NCI-H526 (cell line): ENCODE results near the gene TSPAN17.

Experiments
- DNase-seq, 2 experiments: peaks; one replicate each; lab custom pipeline; 2025; lab: John Stamatoyannopoulos, UW

The TSPAN17 gene

DNA sequence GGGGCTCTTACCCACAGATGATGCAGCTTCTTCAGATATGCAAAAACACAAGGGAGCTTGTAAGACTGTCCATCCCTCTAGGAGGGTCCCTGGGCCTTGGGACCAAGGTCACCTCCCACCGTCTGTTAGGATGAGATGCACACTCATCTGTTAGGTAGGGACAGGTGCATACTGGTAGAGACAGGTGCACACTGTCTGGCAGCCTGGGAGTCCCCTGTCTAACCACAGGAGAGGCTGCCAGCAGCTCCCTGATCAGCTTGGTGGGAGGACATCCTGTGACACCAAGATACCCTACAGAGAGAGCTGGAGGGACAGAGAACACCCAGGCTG, 13.2 kb downstream of the TSPAN17 start:
- DNase-seq, result no peak

DNA sequence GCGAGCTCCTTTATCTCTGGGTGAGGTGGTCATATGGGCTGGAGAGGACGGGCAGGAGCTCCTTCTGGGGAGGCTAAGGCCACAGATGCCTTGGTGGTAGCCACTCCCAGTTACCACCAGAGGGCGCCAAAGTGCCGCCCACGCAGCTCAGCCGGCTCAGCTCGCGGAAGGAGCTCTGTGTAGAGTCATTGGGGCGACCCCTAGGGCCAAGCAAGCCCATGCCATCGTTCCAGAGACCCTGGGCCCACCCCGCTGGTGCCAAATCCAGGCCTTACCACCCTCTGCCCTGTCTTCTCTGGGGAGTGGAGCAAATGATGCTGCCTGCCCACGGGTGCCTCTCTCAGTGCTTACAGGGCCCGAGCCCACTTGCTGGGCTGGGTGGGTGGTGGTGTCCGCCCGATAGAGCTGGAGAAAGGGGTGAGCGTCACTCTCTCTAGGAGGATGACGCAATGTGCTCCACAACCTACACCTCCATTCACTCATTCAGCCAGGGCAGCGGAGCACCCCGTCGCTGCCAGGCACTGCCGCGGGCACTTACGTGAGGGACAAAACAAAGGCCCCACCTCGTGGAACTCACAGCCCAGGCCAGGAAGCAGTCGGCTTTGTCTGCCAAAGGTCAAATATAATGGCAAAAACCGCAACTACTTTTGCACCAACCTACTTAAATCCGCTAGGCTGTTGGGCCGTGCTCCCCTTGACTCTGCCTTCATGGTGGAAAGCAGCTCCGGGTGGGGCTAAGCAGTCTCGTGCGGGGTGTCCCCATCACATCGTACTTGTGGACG, 13.8 kb downstream of the TSPAN17 start:
- peak; percentile 48 to 76 for DNase-seq

DNA sequence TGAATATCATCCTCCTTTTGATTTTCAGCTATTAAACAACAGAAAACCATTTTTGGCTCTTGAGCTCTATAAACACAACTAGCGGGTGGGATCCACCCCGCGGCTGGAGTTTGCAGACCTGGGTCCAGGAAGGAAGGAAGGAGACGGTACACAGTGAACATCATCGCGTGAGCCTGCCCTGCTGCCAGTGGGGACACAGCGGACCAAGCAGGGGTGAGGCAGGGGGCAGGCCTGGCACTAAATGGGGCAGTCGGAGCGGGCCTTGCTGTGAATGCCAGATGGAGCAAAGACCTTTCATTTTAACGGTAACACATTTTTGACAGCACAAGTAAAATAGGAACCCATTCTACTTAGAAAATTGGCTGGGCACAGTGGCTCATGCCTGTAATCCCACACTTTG, 14.4 kb downstream of the TSPAN17 start:
- DNase-seq, result no peak

DNA sequence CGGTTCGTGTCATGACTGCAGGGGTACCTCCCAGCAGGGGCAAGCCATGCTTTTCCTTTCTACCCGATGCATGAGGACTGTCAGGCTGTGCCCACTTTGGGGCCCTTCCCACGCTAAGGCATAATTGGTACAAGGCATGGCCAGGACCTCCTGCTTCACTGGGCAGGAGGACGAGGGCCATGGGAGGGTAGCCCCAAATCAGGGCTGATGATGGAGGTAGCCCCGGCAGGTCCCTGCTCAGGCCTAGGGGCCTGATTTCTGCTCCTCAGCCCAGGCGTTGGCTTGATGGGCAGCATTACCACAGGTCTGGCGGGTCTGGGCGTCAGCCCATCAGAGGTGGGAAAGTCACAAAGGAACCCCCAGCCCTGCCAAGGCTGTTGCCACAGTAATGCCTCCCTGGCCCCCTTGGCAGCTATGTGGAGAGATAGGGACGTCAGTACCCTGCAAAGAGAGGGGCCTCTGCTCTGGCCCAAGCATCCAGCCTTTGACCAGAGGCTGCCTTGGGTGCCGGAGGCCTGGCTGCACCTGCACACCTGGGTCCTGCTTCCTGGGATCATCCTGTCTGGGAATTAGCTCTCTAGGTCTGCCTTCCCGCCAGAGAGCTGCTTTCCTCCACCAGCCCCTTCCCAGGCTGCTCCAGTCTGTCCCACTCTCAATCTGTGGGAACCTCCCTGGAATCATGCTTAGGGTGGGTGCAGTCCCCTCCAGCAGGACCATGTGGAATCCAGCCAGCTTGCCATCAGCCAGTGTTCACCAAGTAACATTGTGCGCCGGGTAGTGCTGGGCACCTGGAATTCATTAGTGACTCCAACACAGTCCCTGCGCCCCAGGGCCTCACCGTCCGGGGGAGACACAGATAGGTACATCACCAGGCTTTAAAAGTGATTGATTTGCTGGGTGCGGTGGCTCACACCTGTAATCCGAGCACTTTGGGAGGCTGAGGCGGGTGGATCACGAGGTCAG, 15.4 kb downstream of the TSPAN17 start:
- no peak for DNase-seq

DNA sequence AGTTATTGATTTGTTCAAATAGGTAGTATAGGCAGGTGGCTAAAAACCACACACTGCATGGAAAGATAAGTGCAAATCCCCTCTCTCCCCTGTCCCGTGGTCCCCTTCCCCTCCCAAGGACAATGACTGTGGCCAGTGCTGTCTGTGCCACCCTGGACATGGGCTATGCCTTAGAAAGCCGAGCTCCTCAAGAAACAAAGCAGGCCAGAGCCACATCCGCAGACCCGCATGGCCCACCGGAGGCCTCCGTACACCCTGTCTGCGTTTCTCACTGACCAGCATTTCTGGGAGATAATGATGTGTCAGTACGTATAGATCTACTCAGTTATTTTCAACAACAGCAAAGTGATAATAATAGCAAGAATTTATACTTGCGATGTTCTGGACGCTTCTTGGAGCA, 16.3 kb downstream of the TSPAN17 start:
- no peak for DNase-seq

DNA sequence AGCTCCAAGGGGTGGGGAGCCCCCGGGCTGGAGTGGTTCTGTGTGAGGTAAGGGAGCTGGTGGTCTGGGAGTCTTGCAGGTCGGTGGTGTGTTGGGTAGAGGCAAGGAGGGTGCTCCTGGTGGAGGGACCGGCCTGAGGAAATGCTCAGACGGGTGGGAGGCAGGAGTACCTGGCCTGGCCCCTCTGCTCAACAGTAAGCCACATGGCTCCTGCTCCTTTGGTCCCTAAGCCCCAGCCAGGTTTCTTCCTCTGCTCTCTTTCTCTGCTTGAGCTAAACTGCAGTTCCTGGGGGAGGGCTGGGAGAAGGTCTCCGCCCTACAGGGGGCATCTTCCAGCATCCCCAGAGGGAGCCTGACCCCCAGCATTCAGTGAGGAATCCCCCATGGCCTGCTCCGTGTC, 17.2 kb downstream of the TSPAN17 start:
- DNase-seq, result no peak

DNA sequence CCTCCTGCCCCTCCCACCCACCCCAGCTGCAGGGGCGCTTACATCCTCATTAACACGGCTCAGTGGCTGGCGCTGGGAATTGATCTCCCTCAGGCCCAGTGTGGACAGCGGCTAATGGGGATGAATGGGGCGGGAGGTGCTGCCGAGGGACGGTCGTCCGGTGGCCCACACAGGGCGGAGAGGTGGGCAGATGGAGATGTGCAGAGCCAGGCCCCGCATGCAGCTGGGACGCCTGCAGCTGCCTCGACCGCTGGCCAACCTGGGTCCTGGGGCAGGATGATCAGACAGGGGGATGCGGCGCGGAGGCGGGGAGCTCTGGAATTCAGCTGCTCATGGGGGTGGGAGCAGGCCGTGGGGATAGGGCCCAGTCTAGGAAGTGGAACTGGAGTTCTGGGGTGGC, 17.6 kb downstream of the TSPAN17 start:
- DNase-seq, result no peak

DNA sequence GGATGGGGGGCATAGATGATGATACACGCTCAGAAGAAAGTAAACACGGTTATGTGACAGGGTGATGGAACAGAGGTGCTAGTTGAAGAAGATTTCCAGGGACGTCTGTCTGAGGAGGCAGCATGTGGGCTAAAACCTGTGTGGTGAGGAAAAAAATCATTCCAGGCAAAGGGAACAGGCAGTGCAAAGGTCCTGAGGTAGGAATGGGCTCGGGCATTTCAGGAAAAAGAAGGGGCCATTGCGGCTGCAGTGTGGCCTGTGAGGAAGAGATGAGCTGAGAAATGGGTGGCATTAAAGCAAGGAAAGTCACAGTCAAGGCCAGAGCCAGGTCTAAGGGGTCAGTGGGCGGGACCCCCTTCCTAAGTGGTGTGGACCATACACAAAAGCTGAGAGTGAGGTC, 18.2 kb downstream of the TSPAN17 start:
- no peak for DNase-seq

DNA sequence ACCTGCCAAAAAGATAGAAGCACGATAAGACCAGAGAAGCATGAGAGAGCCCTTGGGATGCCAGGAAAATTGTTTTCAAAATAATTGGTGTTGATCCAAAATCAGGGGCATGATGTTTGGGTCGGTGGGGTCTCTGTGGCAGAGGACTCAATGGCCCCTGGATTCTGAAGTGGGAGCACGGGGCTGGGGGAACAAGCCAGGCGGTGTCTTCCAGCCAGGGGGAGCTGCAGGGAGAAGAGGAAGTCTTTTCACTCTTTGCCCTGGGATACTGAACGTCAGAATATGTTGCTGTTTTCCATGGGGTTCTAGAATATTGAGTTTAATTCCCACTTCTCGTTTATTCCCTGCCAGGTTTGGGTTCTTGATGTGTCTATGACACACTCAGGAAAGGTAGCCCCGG, 20.4 kb downstream of the TSPAN17 start:
- no peak for DNase-seq

DNA sequence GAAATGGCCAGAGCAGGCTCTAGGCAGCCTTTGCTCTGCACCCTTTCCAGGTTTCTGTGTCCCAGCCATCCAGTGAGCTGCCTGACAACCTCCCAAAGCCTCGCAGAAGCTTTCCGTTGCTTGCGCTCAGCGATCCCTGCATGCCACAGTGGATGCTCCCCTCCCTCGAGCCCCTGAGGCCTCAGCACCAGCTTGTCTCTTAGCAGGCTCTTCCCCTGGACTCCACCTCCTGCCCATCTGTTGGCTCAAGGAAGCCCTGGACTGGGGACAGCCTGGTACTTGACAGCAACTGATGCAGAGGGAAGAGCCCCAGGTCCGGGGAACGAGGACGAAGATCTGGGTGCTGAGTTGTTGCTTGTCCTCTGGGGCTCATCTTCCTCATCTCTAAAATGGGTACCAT, 23.2 kb downstream of the TSPAN17 start:
- no peak for DNase-seq

DNA sequence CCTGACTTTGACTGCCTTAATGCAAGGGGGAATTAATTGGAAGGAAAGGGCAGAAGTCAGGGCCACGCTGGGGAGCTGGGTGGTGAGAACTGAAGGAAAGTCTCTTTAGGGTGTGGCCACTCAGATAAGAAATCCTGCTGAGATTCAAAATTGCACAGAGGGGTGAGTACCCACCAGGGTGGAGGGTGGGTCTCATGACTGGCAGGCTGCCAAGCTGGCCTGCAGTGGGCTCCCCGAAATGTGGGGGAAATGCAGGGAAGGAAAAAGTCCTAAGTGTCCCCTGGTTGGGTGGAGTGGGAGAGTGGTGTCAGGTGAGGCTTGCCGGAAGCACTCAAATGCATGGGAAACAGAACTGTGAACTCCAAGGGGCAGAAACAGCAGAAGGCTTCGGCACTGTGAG, 24.1 kb downstream of the TSPAN17 start:
- DNase-seq, result no peak

DNA sequence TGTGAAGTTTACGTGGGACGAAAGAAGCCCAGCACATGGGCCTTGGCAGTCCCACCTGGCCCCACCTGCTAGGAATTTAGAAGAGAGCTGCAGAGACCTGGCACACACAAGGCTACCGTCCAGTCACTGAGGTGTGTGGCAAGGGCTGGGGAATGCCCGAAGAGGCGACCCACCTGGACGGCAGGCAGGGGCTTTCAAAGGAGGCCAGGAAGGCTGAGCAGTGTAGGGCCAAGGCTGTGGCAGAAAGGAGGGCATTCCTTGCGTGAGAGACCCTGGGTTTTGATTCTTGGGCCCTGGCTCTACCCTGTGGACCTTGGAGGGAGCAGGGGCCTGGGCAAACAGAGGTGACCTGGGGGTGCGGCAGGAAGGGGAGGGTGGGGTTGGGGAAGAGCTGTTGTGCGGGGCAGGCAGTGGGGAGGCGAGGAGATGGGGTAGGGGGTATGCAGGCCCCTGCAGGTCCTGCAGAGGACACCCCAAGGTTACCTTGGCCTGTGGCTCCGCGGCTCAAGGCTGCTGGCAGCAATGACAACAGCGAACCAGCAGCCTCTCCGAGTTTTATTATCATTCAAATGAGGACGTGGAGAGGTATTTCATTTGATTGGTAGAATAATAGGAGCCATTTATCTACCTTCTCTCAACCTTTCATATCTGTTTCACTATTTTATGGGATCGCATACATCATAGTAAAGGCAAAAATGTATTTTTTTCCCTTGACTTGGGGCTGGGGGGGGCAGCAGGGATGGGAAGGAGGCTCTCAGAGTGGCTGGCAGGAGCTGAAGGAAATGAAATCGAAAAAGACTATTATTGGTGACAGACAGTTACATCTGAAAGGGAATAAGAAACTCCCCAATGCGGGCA, 24.8 kb downstream of the TSPAN17 start:
- peak in 1 of 2 experiments; percentile 26 for DNase-seq

DNA sequence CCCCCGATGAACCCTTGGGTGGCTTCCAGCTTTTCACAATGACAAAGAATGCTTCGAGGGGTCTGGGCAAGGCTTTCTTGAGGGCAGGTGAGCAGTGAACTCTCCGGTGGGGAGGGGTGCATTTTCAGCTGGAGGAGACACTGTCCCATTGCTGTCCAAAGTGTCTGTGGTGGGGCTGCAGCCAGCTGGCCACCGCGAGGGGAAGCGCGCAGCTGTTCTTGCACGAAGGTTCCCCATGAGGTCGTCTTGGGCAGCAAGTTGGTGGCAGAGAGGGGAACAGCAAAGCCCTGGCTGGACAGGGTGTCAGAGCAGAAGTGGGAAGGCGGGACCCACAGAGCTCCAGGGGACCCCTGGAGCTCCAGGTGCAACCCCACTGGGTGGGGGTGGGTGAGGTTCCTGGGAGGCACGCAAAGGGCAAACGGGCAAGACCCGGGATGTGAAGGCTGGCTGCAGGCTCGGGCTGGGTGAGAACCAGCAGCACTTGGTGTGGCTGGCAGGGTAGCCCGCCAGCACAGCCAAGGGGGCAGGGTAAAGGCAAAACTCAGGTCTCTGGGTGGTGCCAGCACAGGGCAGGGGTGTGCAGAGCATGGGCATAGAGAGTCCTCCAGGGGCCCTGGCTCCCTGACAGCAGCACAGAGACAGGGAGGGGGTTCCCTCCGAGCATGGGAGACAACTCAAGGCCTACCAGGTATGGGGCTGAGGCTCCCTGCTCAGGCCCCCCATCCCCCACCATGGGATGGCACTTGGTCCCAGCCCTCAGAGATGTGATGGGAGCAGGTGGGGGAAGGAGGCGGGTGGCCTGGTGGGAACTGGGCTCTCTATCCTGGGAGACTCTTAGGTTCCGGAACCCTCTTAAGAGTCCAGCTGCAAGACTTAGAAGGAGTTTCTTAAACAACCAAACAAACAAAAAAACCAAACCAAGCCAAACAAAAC, 26.6 kb downstream of the TSPAN17 start:
- no peak for DNase-seq

DNA sequence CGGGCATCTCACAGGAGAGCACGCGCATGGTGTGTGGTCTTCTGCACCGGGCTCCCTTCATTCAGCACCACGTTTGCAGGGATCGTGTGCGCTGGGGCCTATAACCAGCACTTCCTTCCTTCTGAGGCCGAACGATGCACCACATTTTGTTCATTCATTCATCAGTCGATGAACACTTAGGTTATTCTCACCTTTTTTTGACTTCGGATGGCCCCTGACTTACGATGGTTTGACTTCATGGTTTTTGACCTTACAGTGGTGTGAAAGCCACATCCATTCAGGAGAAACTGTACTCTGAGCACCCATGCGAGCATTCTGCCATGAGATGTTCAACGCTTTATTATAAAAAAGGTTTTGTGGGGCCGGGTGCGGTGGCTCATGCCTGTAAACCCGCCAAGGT, 27.5 kb downstream of the TSPAN17 start:
- DNase-seq, result no peak

DNA sequence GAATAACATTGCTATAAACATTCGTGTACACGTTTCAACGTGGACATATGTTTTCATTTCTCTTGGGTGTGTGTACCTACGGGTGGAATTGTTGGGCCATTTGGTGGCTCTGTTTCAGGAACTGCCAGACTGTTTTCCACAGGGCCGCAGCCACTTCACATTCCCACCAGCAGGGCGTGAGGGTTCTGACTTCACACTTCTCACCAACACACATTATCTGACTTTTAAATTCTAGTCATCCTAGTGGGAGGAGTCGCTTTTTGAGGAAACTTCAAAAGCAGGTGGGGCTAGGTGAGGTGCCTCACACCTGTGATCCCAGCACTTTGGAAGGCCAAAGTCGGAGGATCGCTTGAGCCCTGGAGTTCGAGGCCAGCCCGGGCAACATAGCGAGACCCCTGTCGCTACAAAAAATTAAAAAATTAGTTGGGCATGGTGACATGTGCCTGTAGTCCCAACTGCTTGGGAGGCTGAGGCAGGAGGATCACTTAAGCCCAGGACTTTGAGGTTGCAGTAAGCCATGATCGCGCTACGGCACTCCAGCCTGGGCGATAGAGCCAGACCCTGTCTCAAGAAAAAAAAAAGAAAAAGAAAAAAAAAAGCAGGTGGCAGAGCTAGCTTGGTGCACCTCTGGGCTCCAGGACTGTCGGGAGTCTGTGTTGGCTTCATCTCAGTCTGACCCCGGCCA, 28.5 kb downstream of the TSPAN17 start:
- peak in 1 of 2 experiments; percentile 14 for DNase-seq

DNA sequence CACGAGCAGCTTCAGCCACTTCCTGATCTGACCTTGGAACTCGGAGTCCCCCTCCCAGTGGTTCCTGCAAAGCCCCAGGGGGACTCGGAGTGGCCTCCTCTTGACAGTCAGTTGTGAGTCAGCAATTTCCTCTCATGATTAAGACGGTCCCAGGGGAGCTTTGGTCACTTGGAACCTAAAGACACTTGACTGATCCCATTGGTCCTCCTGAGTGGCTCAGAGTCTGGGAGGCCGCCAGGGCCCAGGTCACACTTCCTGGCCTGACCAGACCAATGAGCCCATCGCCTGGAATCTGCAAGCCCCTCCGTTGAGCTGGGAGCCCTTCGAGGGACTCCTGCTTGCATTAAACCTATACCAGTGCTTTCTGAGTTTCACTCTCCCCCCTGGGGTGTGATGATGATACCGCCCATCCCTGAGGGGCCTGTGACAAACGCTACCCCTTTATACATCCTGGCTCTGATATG, 29.1 kb downstream of the TSPAN17 start:
- no peak for DNase-seq

DNA sequence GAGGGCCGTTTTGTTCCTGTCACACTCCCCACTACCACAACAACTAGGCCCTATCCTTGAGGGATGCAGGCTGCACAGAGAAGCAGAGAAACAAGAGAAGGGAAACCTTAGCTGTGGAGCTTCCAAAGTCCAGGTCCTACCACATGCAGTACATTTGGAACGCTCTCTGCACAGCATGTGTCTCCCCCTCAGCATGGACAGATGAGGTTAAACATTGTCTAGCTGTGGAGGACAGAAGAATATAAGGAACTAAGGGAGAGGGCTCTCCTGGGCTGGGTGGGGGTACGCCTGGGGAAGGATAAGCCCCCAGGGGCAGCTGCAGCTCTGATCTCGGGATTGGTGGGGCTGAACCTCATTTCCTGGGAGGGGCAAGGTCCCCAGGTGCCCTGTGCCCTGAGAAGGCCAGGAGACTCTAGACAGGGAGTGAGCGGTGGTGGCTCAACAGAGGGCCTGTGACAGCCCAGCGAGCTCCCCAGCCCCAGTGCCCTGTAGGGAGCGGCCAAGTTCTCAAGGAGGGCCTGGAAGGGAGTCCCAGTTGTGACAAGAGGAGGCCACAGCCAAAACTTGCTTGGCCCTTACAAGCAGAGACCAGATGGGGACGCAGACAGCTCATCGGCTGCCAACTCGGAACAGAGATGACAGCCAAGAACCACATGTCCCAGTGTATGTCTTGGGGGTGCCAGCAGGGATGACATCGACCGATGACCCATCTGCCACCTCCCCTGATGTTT, 30.1 kb downstream of the TSPAN17 start:
- DNase-seq, result no peak

DNA sequence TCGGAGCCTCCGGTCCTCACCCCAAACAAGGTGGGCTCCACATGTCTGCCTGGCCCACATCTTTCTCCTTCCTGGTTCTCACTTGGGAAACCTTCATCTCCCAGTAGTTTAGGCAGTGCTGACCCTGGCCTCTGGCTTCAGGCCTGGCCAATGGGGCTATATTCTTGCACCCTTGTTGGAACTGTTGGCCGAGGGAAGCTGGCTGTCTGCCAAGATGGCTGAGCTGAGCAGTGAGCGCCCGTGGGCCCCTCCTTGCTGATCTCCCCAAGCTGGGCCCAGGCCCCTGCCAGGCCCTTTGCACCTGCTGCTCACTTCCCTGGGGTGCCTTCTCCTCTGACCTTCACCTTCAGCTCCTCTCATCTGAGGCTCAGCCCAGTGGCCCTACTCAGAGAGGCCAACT, 31.3 kb downstream of the TSPAN17 start:
- no peak for DNase-seq

DNA sequence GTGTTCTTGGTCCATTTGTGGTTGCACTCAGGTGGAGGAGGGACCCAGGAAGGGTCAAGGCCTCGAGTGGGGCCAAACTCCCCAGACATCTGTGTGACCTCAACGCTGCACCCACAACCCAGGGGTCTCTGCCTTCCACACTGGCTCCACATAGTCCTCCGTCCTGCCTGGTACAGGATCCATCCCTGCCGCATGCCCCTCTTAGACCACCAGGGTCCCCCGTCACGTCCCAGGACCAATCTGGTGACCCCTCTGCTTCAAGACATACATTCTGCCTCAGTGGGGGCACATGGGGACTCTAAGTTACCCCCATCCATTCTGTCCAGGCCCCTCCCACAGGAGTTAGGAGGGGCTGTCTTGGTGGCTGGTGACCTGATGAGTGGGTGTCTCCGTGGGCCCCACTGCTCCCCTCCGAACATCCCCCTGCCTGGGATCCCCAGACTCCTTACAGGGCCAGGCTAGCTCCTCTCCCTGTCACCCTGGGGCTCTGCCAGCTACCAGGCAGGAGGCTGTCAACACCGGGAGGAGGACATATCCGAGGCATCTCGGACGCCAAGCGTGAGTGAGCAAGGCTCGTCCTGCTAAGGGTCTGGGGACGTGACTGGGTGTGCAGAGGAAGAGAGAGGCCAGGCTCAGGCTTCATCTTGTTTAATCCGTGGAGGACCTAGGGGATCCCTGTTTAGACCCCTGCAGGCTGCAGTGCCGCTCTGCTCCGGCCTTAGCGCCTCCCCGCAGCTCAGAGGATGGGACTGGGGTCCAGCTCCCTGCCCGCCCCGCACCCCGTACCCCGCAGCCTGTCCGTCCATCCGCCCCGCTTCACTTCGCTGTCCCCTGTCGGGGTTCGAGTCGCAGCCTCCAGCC, 32.3 kb downstream of the TSPAN17 start:
- DNase-seq, result no peak
